Brain microvascular endothelial cell (primary cell): Measurements from ENCODE around the gene LILRA5.
A peak's percentile ranks its signal among the peaks of the same experiment; 100 is the strongest.
"Not testable (repeated sequence)": the region's sequence is repeated elsewhere in the genome, so short reads cannot be mapped to it uniquely, and the experiment has no call there.

Experiments used
- DNase-seq: peaks from one replicate; pipeline ENCODE4 v3.0.0-alpha.2; 2020
- H3K27ac ChIP-seq: fragments of 250-450 bp; sonication (Bioruptor Pico); 2 replicates; pipeline ENCODE4 v1.5.1; 2020; ENCODE audit warnings: mild to moderate bottlenecking, moderate library complexity
- H3K27me3 ChIP-seq: fragments of 250-450 bp; sonication (Bioruptor Pico); replicated peaks from 2 replicates; pipeline ENCODE4 v1.5.1; 2020; ENCODE audit warnings: mild to moderate bottlenecking
- H3K36me3 ChIP-seq: fragments of 250-450 bp; sonication (Bioruptor Pico); replicated peaks from 2 replicates; pipeline ENCODE4 v1.5.1; 2020; ENCODE audit warnings: mild to moderate bottlenecking
- H3K4me3 ChIP-seq: 2 replicates; pipeline ENCODE4 v1.5.1; 2011; ENCODE audit warnings: low read depth, mild to moderate bottlenecking, control low read depth, low read length, moderate library complexity
- CTCF ChIP-seq: IDR thresholded peaks from 2 replicates; pipeline ENCODE4 v1.5.1; 2011; ENCODE audit warnings: low read depth, mild to moderate bottlenecking, moderate library complexity, low read length, control low read depth, inconsistent platforms; ENCODE audit errors: missing control alignments
- in situ Hi-C: cut with HindIII; loops from 2 replicates; pipeline ENCODE4 v1.10.0; 2017; ENCODE audit warnings: low sequenced_read_pairs, low pct_ligation_motif_present

Gene LILRA5

DNA sequence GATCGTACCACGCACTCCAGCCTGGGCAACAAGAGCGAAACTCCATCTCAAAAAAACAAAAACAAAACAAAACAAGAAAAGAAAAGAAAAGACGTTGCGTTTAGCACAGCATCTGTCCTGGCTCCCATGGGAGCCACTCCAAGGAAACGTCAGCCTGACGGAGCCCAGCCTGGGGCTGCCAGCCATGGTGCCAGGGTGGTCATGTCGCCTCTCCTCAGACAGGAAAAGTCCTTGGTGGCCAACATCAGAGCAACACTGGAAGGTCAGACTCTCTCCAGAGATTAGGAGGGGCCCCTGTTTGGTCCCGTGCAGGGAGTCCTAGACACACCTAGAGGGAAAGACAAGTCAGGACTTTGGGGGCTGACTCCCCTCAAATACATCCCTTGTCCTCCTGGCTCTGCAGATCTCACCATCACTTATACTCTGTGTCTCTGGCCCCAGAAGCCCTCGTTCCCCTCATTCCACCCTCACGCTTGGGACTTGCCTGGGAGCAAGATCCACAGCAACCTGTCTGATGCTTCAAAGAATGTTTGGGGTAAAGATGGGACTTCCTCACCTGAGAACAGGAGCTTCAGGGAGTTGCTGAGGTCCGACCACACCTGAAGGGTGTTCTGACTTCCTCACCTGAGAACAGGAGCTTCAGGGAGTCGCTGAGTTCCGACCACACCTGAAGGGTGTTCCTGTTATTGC, 16.7 kb upstream of the LILRA5 start:
- in situ Hi-C loops: no loop called here
- Histone ChIP-seq H3K36me3 (no peaks in the 10 kb centered on the region), H3K4me3 (no peak overlapping the region), H3K27me3 (no peaks in the 10 kb centered on the region), H3K27ac (no peak overlapping the region)
- no peak for DNase-seq
- TF ChIP-seq CTCF: no peak

GRCh38 chr19:54328781-54329180, 15.8 kb upstream of the LILRA5 start:
- H3K27ac ChIP-seq, H3K36me3 ChIP-seq, H3K27me3 ChIP-seq, in situ Hi-C loops, H3K4me3 ChIP-seq, DNase-seq: not testable (repeated sequence)

DNA sequence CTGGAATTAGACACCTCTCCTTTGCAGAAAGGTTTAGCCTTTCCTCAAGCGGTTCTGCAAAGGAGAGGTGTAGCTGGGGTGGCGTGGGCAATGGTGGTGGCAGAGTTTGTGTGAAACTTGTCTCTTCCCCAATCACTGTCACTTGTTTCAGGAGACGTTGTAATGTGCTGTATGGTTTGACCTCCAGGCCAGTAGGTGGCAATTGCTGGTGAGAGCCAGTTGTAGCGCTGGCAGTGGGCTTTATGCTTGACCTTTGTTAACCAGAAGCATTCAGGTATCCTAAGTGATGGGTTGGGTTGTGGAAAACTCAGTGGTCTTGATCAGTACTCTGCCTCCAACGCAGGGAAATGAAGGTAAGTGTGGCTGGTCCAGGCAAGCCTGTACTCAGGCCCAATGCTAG, 12.7 kb upstream of the LILRA5 start:
- Histone ChIP-seq H3K36me3 (no peaks in the 10 kb centered on the region), H3K4me3 (no peak overlapping the region), H3K27ac (no peak overlapping the region), H3K27me3 (no peaks in the 10 kb centered on the region)
- no peak for TF ChIP-seq CTCF
- in situ Hi-C loops: no loop called here
- no peak for DNase-seq

DNA sequence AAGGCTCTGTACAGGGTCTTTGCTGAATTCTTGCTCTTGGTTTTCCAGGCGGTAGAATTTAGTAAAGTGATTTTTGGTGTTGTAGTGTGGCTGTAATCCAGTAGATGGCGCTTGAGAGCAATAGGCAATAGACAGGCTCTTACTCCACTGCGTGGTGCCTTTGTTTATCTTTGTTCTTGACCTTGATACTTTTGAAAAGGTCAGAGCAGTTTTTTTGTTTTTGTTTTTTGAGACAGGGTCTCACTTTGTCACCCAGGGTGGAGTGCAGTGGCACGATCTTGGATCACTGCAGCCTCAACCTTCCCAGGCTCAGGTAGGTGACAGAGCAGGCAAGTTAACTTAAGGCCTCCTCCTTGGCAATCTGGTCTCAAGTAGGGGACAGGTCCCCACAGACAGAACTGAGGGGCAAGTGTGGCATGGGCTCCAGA, 12.2 kb upstream of the LILRA5 start:
- H3K27me3 ChIP-seq: no peaks in the 10 kb centered on the region
- in situ Hi-C loops: no loop called here
- H3K36me3 ChIP-seq: no peaks in the 10 kb centered on the region
- no peak overlapping the region for H3K4me3 ChIP-seq
- DNase-seq: peak; percentile 31
- no peak overlapping the region for H3K27ac ChIP-seq
- TF ChIP-seq CTCF: peak; percentile 82

- H3K36me3 ChIP-seq: no peaks in the 10 kb centered on the region
- in situ Hi-C loops: no loop called here
- TF ChIP-seq CTCF: no peak
- DNase-seq: no peak
- H3K27ac ChIP-seq: no peak overlapping the region
- H3K4me3 ChIP-seq: no peak overlapping the region
- no peaks in the 10 kb centered on the region for H3K27me3 ChIP-seq
Observed at GRCh38 chr19:54324071-54324470, 11.1 kb upstream of the LILRA5 start.

DNA sequence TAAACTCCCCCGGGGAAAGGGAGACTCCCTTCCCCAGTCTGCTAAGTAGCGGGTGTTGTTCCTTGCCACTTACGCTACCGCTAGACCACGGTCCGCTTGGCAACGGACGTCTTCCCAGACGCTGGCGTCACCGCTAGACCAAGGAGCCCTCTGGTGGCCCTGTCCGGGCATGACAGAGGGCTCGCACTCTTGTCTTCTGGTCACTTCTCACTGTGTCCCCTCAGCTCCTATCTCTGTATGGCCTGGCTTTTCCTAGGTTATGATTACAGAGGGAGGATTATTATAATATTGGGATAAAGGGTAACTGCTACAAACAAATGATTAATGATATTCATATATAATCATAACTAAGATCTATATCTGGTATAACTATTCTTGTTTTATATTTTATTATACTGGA, 10.0 kb upstream of the LILRA5 start:
- in situ Hi-C loops, H3K4me3 ChIP-seq, H3K27me3 ChIP-seq, H3K36me3 ChIP-seq, H3K27ac ChIP-seq: not testable (repeated sequence)
- DNase-seq: peak; percentile 14

GRCh38 chr19:54322295-54322694, 9.3 kb upstream of the LILRA5 start:
- in situ Hi-C loops, H3K27ac ChIP-seq, DNase-seq, H3K4me3 ChIP-seq, H3K36me3 ChIP-seq, H3K27me3 ChIP-seq: not testable (repeated sequence)
